ENCODE data around the gene KCND3.

- TF ChIP-seq, protein P1, sequence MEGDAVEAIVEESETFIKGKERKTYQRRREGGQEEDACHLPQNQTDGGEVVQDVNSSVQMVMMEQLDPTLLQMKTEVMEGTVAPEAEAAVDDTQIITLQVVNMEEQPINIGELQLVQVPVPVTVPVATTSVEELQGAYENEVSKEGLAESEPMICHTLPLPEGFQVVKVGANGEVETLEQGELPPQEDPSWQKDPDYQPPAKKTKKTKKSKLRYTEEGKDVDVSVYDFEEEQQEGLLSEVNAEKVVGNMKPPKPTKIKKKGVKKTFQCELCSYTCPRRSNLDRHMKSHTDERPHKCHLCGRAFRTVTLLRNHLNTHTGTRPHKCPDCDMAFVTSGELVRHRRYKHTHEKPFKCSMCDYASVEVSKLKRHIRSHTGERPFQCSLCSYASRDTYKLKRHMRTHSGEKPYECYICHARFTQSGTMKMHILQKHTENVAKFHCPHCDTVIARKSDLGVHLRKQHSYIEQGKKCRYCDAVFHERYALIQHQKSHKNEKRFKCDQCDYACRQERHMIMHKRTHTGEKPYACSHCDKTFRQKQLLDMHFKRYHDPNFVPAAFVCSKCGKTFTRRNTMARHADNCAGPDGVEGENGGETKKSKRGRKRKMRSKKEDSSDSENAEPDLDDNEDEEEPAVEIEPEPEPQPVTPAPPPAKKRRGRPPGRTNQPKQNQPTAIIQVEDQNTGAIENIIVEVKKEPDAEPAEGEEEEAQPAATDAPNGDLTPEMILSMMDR (IDR thresholded peaks at IDR 0.05; ENCODE audit: low read depth, low read length, missing input control): no peak
- TF ChIP-seq SP1 (IDR thresholded peaks at IDR 0.05) (peak; percentile 91), ATF3 (IDR thresholded peaks at IDR 0.05) (peak; percentile 87), RAD21 (IDR thresholded peaks at IDR 0.05) (peak; percentile 43 to 56), REST (IDR thresholded peaks at IDR 0.05) (peak; percentile 61), MAX (IDR thresholded peaks at IDR 0.05) (peak; percentile 71)
Observed at GRCh38 chr1:111862599-111862998, 126.9 kb downstream of the KCND3 start.
